ENCODE data around the gene CCL2. TPM values are rescaled to one million over a fixed set of nuclear protein-coding genes. Genes with fewer than 3 reads are reported as not detected.

Gene CCL2
- total RNA-seq (100 to 1,000 TPM in 1 of 4 donors, 10 to 100 TPM in 3; 24.7 to 211 (median 51.7) TPM), polyA plus RNA-seq (93.8 TPM)
- long read RNA-seq, donor 1, transcript CCL2-201 (3 exons, 741 nt): major isoform, 38 of 39 reads
- long read RNA-seq, donor 1, partial matches to known transcripts: 0 of 39 reads
- long read RNA-seq, donor 1, other reads (novel, unspliced or antisense): 0 of 39 reads
- long read RNA-seq, donor 2, transcript CCL2-201 (3 exons, 741 nt): major isoform, 5 of 5 reads
- long read RNA-seq, donor 2, partial matches to known transcripts: 0 of 5 reads
- long read RNA-seq, donor 2, other reads (novel, unspliced or antisense): 0 of 5 reads
- long read RNA-seq, donor 3, transcript CCL2-203 (1 exons, 996 nt): minor isoform, 16 of 71 reads
- long read RNA-seq, donor 3, transcript CCL2-201 (3 exons, 741 nt): major isoform, 51 of 71 reads
- long read RNA-seq, donor 3, partial matches to known transcripts: 1 of 71 reads
- long read RNA-seq, donor 3, other reads (novel, unspliced or antisense): 0 of 71 reads
- long read RNA-seq, donor 4, transcript CCL2-201 (3 exons, 741 nt): major isoform, 7 of 7 reads
- long read RNA-seq, donor 4, partial matches to known transcripts: 0 of 7 reads
- long read RNA-seq, donor 4, other reads (novel, unspliced or antisense): 0 of 7 reads

GRCh38 chr17:34254651-34255380, at the start of gene CCL2:
CCL2 (plus strand) TSS chr17:34255285; CDS start chr17:34255350, 65 bp downstream.
- 5% methylated on average over 11 of the region's 11 CpGs for WGBS
- no peaks in the 10 kb centered on the region for H3K27me3 ChIP-seq (ENCODE audit: control insufficient read depth, insufficient read depth)
- H3K4me3 ChIP-seq (ENCODE audit: low read length): peak within 1 kb of the TSS; percentile 36
- DNase-seq: peak; percentile 80 to 91 (median 80)
- H3K27ac ChIP-seq (ENCODE audit: low read length): peak within 1 kb of the TSS; percentile 84
- H3K9me3 ChIP-seq (ENCODE audit: control insufficient read depth, low read length): no peaks in the 10 kb centered on the region
- H3K4me1 ChIP-seq (ENCODE audit: control insufficient read depth, insufficient read depth, low read length): peaks cover 39% of the 10 kb centered on the region
- peak; percentile 76 to 79 for ATAC-seq
- intact Hi-C loops (cut with DNase I): loop anchor here in 1 of 4 donors (5.0 kb wide), 1 partner anchor 52 kb away; no protein-coding TSS in a partner anchor

DNA sequence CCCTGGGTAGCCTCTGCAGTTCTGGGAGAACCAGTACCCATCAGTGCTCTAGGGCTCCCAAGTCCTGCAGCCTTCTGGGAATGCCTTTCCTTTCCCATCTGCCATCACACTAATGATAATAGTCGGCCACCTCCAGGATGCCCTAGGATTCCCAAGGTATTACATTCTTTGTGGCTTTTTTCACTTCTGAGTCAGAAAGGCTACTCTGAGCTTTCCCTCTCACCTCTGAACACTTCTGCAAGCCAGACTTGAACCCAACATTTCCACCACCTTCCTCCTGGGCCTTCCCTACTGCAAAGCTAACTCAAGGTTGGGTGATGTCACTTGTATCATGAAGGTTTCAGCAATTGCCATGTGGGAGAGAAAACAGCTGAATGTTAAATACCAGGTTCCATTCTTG, 49.7 kb upstream of the CCL2 start:
- peaks cover 4% of the 10 kb centered on the region for H3K4me1 ChIP-seq (ENCODE audit: control insufficient read depth, insufficient read depth, low read length)
- WGBS: 92% methylated on average over 1 of the region's 1 CpG
- intact Hi-C loops (cut with DNase I): no loop called here
- ATAC-seq (no peak), DNase-seq (no peak)
- H3K4me3 ChIP-seq (ENCODE audit: low read length): no peak overlapping the region
- peaks cover 3% of the 10 kb centered on the region for H3K9me3 ChIP-seq (ENCODE audit: control insufficient read depth, low read length)
- H3K27me3 ChIP-seq (ENCODE audit: control insufficient read depth, insufficient read depth): no peaks in the 10 kb centered on the region
- no peak overlapping the region for H3K27ac ChIP-seq (ENCODE audit: low read length)

DNA sequence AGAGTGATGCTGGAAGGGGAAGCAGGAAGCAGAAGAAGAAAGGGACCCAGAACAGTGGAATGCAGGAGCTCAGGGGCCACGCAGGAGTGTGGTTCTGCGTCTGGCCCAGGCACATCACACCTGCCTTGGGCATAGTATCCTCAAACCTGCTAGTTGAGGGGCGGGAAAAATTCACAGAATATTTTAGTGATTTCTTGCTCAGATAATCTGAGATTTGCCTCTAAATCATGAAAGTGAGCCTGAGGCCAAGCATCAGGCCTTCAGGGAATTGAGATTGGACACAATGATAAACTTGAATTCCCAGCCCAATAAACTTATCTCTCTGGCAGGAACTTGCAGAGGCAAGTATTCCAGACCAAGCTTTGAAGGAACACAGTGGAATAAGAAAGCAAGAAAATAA, 48.5 kb upstream of the CCL2 start:
- intact Hi-C loops (cut with DNase I): no loop called here

GRCh38 chr17:34207572-34207971, 47.5 kb upstream of the CCL2 start:
- Histone ChIP-seq H3K27me3 (ENCODE audit: control insufficient read depth, insufficient read depth) (no peaks in the 10 kb centered on the region), H3K4me1 (ENCODE audit: control insufficient read depth, insufficient read depth, low read length) (peaks cover 4% of the 10 kb centered on the region), H3K9me3 (ENCODE audit: control insufficient read depth, low read length) (peaks cover 3% of the 10 kb centered on the region), H3K4me3 (ENCODE audit: low read length) (no peak overlapping the region), H3K27ac (ENCODE audit: low read length) (no peak overlapping the region)
- no peak for DNase-seq
- intact Hi-C loops (cut with DNase I): no loop called here
- 92% methylated on average over 2 of the region's 2 CpGs for WGBS
- ATAC-seq: no peak

More for the DNA sequence above, 48.5 kb upstream of the CCL2 start:
- Histone ChIP-seq H3K4me1 (ENCODE audit: control insufficient read depth, insufficient read depth, low read length) (peaks cover 4% of the 10 kb centered on the region), H3K9me3 (ENCODE audit: control insufficient read depth, low read length) (peaks cover 3% of the 10 kb centered on the region), H3K4me3 (ENCODE audit: low read length) (no peak overlapping the region), H3K27ac (ENCODE audit: low read length) (peak overlapping the region; percentile 21), H3K27me3 (ENCODE audit: control insufficient read depth, insufficient read depth) (no peaks in the 10 kb centered on the region)
- ATAC-seq (peak; percentile 16 to 26), DNase-seq (no peak)
- WGBS: 71% methylated on average over 3 of the region's 3 CpGs

- no peaks in the 10 kb centered on the region for H3K9me3 ChIP-seq (ENCODE audit: control insufficient read depth, low read length)
- H3K27ac ChIP-seq (ENCODE audit: low read length): no peak overlapping the region
- intact Hi-C loops (cut with DNase I): no loop called here
- H3K4me3 ChIP-seq (ENCODE audit: low read length): no peak overlapping the region
- H3K27me3 ChIP-seq (ENCODE audit: control insufficient read depth, insufficient read depth): no peaks in the 10 kb centered on the region
- H3K4me1 ChIP-seq (ENCODE audit: control insufficient read depth, insufficient read depth, low read length): peaks cover 3% of the 10 kb centered on the region
- no peak for ATAC-seq
- no peak for DNase-seq
- 90% methylated on average over 1 of the region's 1 CpG for WGBS
Observed at GRCh38 chr17:34218748-34219147, 36.3 kb upstream of the CCL2 start.

DNA sequence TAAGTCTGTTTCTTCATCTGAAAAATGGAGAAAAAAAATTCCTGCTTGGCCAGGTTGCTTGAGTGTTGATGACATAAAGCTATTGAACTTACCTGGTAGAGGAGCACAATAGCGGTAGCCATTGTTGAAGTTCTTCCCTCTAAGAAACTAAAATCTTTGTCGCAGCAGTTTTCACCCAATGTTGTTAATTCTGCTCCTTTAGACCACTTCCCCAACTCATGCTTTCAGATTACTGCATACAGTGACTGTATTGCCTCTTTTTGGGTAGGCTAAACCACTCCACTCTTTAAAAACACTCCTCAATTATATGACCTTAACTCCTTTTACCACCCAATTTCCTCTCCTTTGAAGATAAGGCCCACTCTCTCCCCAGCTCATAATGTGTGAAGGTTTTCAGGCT, 35.7 kb upstream of the CCL2 start:
- intact Hi-C loops (cut with DNase I): no loop called here
- peaks cover 3% of the 10 kb centered on the region for H3K4me1 ChIP-seq (ENCODE audit: control insufficient read depth, insufficient read depth, low read length)
- DNase-seq (no peak), ATAC-seq (no peak)
- no peaks in the 10 kb centered on the region for H3K9me3 ChIP-seq (ENCODE audit: control insufficient read depth, low read length)
- WGBS: 86% methylated on average over 2 of the region's 2 CpGs
- no peak overlapping the region for H3K4me3 ChIP-seq (ENCODE audit: low read length)
- no peaks in the 10 kb centered on the region for H3K27me3 ChIP-seq (ENCODE audit: control insufficient read depth, insufficient read depth)
- no peak overlapping the region for H3K27ac ChIP-seq (ENCODE audit: low read length)

- H3K27ac ChIP-seq (ENCODE audit: low read length): no peak overlapping the region
- intact Hi-C loops (cut with DNase I): no loop called here
- no peak for DNase-seq
- no peak for ATAC-seq
- H3K4me1 ChIP-seq (ENCODE audit: control insufficient read depth, insufficient read depth, low read length): peaks cover 3% of the 10 kb centered on the region
- H3K9me3 ChIP-seq (ENCODE audit: control insufficient read depth, low read length): no peaks in the 10 kb centered on the region
- WGBS: 87% methylated on average over 2 of the region's 2 CpGs
- no peaks in the 10 kb centered on the region for H3K27me3 ChIP-seq (ENCODE audit: control insufficient read depth, insufficient read depth)
- no peak overlapping the region for H3K4me3 ChIP-seq (ENCODE audit: low read length)
Observed at GRCh38 chr17:34220045-34220751, 34.9 kb upstream of the CCL2 start.

DNA sequence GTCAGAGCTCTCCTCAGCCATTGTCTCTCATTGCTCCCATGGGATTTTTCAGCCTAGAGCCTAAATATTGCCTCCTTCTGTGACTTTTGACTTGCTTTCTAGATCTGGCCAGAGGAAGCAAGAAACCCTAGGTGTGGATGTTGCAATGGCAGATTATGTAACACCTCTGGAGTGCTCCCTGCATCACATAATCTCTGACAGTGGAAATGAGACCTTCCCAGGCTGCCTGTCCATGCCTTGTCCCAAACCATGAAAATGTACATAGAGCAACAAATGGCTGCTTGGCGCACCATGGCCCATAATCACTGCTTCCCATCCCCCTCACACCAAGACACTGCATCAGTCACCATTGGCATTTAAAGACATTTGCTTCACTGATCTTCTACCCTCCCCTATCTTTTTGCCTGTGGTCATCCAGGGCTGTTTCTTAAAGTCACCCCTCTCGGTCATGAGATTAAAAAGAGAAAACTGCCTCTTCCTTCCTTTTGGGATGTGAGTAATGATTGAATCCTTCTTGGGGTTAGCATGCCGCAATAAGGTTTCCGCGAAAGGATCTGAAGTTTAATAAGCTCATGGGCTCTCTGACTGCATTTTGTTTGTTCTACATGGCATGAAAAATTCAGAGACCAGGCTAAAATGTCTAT, 34.2 kb upstream of the CCL2 start:
- ATAC-seq (peak in 1 of 2 donors; percentile 33), DNase-seq (no peak)
- H3K27me3 ChIP-seq (ENCODE audit: control insufficient read depth, insufficient read depth): no peaks in the 10 kb centered on the region
- WGBS: 79% methylated on average over 5 of the region's 5 CpGs
- peaks cover 3% of the 10 kb centered on the region for H3K4me1 ChIP-seq (ENCODE audit: control insufficient read depth, insufficient read depth, low read length)
- H3K27ac ChIP-seq (ENCODE audit: low read length): no peak overlapping the region
- no peak overlapping the region for H3K4me3 ChIP-seq (ENCODE audit: low read length)
- intact Hi-C loops (cut with DNase I): no loop called here
- no peaks in the 10 kb centered on the region for H3K9me3 ChIP-seq (ENCODE audit: control insufficient read depth, low read length)

GRCh38 chr17:34221411-34221810, 33.7 kb upstream of the CCL2 start:
- DNase-seq (no peak), ATAC-seq (no peak)
- no peaks in the 10 kb centered on the region for H3K27me3 ChIP-seq (ENCODE audit: control insufficient read depth, insufficient read depth)
- no peaks in the 10 kb centered on the region for H3K9me3 ChIP-seq (ENCODE audit: control insufficient read depth, low read length)
- 85% methylated on average over 4 of the region's 4 CpGs for WGBS
- no peak overlapping the region for H3K4me3 ChIP-seq (ENCODE audit: low read length)
- no peak overlapping the region for H3K27ac ChIP-seq (ENCODE audit: low read length)
- H3K4me1 ChIP-seq (ENCODE audit: control insufficient read depth, insufficient read depth, low read length): peaks cover 3% of the 10 kb centered on the region
- intact Hi-C loops (cut with DNase I): no loop called here

DNA sequence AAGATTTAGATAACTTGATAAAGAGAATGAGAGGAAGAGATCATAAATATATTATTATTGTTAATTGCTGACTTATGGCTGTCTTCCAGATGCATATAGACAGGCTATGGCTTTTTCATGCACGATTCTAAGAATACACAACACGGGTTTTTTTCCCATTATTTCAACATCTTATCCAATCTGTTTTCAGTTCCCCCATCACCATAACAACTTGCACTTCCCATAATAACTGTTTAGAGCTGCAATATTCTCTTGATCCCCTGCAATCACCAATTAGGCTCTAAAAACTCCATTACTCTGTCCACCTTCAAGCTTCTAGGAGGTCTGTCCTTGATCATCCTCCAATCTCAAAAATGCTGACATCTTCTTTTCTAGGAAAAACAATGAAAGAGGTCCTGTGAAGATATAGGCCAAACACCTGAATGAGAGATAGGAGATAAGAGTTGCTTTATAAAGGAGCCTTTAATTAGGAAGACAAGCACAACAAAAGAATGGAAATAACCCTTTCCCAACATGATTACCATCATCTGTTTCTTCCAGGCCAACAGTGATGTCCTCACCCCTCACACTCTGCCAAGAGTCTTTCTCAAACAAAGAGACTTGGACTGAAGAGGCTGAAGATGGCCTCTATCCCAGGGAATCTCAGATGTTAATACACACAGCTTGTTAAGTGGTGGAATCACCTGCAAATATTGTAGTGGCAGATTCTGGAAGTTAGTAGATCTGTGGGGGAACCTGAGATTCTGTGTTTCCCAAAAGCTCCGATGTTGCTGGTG, 32.2 kb upstream of the CCL2 start:
- DNase-seq (no peak), ATAC-seq (no peak)
- Histone ChIP-seq H3K27me3 (ENCODE audit: control insufficient read depth, insufficient read depth) (no peaks in the 10 kb centered on the region), H3K9me3 (ENCODE audit: control insufficient read depth, low read length) (no peaks in the 10 kb centered on the region), H3K27ac (ENCODE audit: low read length) (no peak overlapping the region), H3K4me1 (ENCODE audit: control insufficient read depth, insufficient read depth, low read length) (peaks cover 3% of the 10 kb centered on the region), H3K4me3 (ENCODE audit: low read length) (no peak overlapping the region)
- WGBS: 54% methylated on average over 3 of the region's 3 CpGs
- intact Hi-C loops (cut with DNase I): no loop called here
